ENCODE measurements around the gene C11orf65. TPM values are rescaled to one million over a fixed set of nuclear protein-coding genes. Genes with fewer than 3 reads are reported as not detected.
"Not testable (repeated sequence)": the region's sequence is repeated elsewhere in the genome, so short reads cannot be mapped to it uniquely, and the experiment has no call there.

Gene C11orf65
- total RNA-seq, 2 donors from 2014 or later = 0.39 to 0.46 TPM

- ATAC-seq (no peak), DNase-seq (no peak)
- intact Hi-C loops (cut with DNase I, micrococcal nuclease) = no loop called here
Measured at GRCh38 chr11:108486331-108486730, 19.0 kb upstream of the C11orf65 start.

DNA sequence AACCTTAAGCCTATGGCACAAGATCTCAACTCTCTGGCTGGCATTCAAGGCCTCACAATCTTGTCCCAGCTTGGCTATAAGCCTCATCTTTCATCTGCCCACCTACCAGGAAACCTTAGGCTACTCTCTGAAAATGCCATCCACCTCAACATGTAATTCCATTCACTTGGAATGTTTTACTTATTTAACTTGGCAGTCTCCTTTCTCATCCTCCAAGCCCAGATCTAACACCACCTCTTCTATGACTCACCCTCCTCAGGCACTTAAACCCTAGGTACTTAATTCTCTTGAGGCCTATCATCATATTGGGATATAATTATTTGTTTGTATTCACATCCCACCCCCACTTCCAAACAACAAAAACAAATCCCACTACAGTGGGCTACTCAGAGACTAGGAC lies 15.8 kb upstream of the C11orf65 start:
- ATAC-seq (no peak), DNase-seq (no peak)
- intact Hi-C loops (cut with DNase I, micrococcal nuclease) = no loop called here

DNA sequence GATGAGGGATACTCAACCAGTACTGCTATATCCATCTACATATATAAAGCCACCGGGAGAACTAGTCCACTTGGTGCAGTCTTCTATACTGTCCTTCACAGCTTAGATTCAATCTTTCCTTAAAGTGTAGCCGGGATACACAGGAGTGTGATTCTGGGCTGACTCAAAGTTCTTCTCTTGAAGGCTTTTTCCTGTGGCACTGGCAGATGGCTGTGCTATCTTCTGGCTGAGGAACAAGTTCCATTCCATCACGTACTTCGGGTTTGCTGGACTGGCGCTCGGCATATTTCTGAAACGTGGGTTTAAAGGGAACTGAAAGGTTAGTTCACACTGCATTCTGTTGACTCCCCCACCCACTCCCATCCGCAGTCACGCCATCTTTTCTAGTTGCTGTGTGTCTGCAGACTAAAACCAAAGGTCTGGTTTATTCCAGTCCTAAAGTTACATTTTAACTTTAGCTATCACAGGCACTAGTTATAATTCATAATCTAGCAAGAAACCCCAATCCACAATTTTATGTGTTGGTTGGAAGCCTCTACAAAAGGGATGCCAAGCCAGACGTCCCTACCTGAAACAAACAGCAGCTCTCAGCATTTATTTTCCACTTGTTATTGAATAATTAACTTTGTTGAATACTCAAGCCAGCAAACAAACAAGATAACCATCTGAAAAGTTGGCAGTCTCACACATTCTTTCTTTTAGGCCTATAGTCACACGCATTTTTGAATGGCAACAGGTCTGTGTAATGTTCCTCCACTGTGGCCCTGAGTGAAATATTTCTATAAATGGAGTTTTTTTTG lies 7.5 kb upstream of the C11orf65 start:
- no peak for DNase-seq
- intact Hi-C loops (cut with DNase I, micrococcal nuclease) = no loop called here
- ATAC-seq = no peak

GRCh38 chr11:108472681-108473080 lies 5.4 kb upstream of the C11orf65 start:
- ATAC-seq (no peak), DNase-seq (no peak)
- intact Hi-C loops (cut with DNase I, micrococcal nuclease) = no loop called here

DNA sequence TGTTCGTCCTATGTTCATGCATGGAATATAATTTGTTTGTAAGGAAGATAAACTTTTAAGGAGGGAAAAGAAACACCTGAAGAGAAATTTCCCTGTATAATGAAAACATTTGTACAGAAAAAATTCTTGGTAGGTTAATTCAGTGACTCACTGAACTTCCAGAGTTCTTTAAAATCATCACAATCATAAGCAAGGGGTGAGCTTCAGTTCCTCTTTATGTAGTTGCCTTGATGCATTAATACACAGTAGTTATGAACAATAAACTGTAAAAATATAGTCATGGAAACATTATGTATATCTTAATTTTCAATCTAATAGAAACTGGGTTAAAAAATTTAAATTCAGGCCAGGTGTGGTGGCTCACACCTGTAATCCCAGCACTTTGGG lies 1.1 kb upstream of the C11orf65 start:
- ATAC-seq = no peak
- intact Hi-C loops (cut with DNase I, micrococcal nuclease) = no loop called here
- DNase-seq = no peak

- peak; percentile 5 for ATAC-seq
- intact Hi-C loops (cut with DNase I, micrococcal nuclease) = no loop called here
- DNase-seq = peak in 1 of 2 donors; percentile 11
Measured at GRCh38 chr11:108466405-108466804, 924 bp downstream of the C11orf65 start.

GRCh38 chr11:108453207-108453835 lies 14.0 kb downstream of the C11orf65 start:
- DNase-seq = no peak
- no peak for ATAC-seq
- intact Hi-C loops (cut with DNase I, micrococcal nuclease) = no loop called here

DNA sequence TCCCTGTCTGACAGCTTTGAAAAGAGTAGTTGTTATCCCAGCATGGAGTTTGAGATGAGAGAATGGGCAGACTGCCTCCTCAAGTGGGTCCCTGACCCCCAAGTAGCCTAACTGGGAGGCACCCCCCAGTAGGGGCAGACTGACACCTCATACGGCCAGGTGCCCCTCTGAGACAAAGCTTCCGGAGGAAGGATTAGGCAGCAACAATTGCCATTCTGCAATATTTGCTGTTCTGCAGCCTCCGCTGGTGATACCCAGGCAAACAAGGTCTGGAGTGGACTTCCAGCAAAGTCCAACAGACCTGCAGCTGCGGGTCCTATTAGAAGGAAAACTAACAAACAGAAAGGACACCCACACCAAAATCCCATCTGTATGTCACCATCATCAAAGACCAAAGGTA lies 25.9 kb downstream of the C11orf65 start:
- intact Hi-C loops (cut with DNase I, micrococcal nuclease); DNase-seq; ATAC-seq: not testable (repeated sequence)

- no peak for DNase-seq
- ATAC-seq = no peak
- intact Hi-C loops (cut with DNase I, micrococcal nuclease) = no loop called here
Measured at GRCh38 chr11:108436594-108436993, 30.7 kb downstream of the C11orf65 start.

GRCh38 chr11:108435066-108435465 lies 32.3 kb downstream of the C11orf65 start:
- intact Hi-C loops (cut with DNase I, micrococcal nuclease) = no loop called here
- no peak for DNase-seq
- ATAC-seq = no peak

- ATAC-seq (no peak), DNase-seq (no peak)
- intact Hi-C loops (cut with DNase I, micrococcal nuclease) = no loop called here
Measured at GRCh38 chr11:108432783-108433182, 34.5 kb downstream of the C11orf65 start.

GRCh38 chr11:108431997-108432396 lies 35.3 kb downstream of the C11orf65 start:
- intact Hi-C loops (cut with DNase I, micrococcal nuclease) = no loop called here

GRCh38 chr11:108431370-108431769 lies 36.0 kb downstream of the C11orf65 start:
- ATAC-seq (no peak), DNase-seq (no peak)
- intact Hi-C loops (cut with DNase I, micrococcal nuclease) = no loop called here

More at GRCh38 chr11:108431997-108432396, 35.3 kb downstream of the C11orf65 start:
- ATAC-seq = no peak
- no peak for DNase-seq

DNA sequence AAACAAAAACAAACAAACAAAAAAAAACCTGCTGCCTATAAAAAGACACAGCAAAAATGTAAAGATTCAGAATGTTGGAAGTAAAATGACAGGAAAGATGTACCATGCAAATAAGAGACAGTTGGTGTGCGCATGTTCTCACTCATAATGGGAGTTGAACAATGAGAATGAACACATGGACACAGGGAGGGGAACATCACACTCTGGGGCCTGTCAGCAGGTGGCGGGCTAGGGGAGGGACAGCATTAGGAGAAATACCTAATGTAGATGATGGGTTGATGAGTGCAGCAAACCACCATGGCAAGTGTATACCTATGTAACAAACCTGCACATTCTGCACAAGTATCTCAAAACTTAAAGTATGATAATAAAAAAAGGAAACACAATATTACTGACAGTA lies 49.8 kb downstream of the C11orf65 start:
- ATAC-seq; intact Hi-C loops (cut with DNase I, micrococcal nuclease): not testable (repeated sequence)
- DNase-seq = peak in 1 of 2 donors; percentile 64

- ATAC-seq (no peak), DNase-seq (no peak)
- intact Hi-C loops (cut with DNase I, micrococcal nuclease) = no loop called here
Measured at GRCh38 chr11:108414958-108415357, 52.4 kb downstream of the C11orf65 start.

GRCh38 chr11:108405706-108406105 lies 61.6 kb downstream of the C11orf65 start:
- no peak for DNase-seq
- ATAC-seq = no peak
- intact Hi-C loops (cut with DNase I, micrococcal nuclease) = no loop called here

DNA sequence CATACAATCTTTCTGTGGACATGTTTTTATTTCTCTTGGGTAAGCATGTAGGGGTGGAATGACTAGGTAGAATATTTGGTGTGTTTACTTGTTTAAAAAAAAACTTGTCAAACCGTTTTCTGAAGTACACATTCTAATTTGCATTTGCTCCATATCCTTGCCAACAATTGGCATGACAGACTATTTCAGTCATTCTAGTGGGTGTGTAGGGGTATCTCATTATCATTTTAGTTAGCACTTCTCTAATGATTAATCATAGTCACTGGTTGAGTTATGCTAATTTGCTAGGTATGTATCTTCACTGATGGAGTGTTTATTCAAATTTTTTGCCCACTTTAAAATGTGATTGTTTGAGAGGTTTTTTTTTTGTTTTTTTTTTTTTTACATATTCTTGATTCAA lies 64.3 kb downstream of the C11orf65 start:
- ATAC-seq = no peak
- intact Hi-C loops (cut with DNase I, micrococcal nuclease) = no loop called here
- no peak for DNase-seq

DNA sequence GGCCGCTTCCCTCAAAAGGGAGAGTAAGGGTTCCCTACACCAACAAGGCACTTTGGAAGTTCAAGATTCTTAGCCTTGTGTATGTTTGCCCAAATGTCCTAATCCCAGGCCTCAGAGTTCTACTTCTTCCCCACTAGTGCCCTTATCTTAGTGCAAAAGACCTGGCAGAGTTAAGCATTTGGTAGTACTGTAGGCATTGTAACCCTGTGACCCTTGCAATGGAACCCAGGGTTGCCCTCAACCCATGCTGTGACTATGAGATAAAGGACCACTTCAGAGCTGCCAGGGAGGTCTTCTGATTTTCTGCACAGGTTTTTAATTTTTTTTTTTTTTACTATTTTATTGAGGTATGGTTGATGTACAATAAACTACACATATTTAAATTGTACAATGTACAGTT lies 65.1 kb downstream of the C11orf65 start:
- intact Hi-C loops (cut with DNase I, micrococcal nuclease) = no loop called here
- no peak for ATAC-seq
- no peak for DNase-seq

DNA sequence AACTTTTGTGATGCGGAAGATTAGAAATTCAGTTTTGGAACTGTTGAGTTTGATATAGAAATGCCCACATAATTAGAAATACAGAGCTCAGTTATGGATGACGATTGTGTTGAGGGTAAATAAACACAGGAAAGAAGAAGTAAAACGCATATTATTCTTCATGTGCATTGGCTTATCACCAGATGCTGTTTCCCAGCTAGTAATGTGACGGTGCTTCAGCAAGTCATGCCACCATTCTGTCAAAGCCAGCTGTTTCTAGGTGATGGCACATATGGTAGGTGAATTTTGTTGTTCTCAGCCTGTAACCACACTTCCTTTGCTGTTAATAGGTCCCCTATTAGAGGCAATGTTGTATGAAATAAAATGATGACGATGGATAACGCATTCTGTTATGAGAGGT lies 68.9 kb downstream of the C11orf65 start:
- intact Hi-C loops (cut with DNase I, micrococcal nuclease) = no loop called here
- DNase-seq (no peak), ATAC-seq (no peak)

GRCh38 chr11:108396672-108397071 lies 70.7 kb downstream of the C11orf65 start:
- ATAC-seq; intact Hi-C loops (cut with DNase I, micrococcal nuclease): not testable (repeated sequence)

More at GRCh38 chr11:108396672-108397071, 70.7 kb downstream of the C11orf65 start:
- DNase-seq = not testable (repeated sequence)

Measured in left colon (tissue), 2 donors.